ENCODE data around the gene PDGFD. TPM values are rescaled to one million over a fixed set of nuclear protein-coding genes. Genes with fewer than 3 reads are reported as not detected.

PDGFD gene
- total and polyA plus RNA-seq, 2 donors (not counting 1 experiment from before 2014, with no cell fraction given) = 0.07 to 0.71 TPM

DNA sequence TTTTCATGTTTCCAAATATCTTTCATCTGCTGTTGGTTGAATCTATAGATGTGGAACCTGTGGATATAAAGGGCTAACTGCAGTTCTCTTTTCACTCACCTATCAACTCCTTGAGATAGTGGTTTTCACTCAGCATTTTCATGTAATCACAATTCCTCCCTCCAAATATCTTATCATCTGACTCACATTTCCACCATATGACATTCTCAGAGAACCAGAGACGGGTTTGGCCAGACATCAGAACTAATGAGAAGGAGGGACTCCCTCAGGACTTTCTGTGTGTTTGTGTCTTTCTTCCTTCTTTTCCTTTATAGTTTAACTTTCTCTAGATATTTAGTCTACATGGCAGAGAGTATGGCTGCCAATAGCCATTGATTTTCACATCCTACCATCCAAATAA is 262.3 kb downstream of the PDGFD start:
- CTCF ChIA-PET = no interaction called here
- no peak overlapping the region for H3K4me3 ChIP-seq (ENCODE audit: control extremely low read depth in 1 of 5, extremely low read depth in 1 of 5, insufficient read depth in 1 of 5, low read depth in 2 of 5, low read length in 4 of 5)
- Mint-ChIP-seq H3K27me3 (no peaks in the 10 kb centered on the region), H3K9me3 (ENCODE audit: insufficient read depth) (no peaks in the 10 kb centered on the region), H3K4me3 (no peak overlapping the region), H3K4me1 (peaks cover 32% of the 10 kb centered on the region), H3K27ac (no peak overlapping the region)
- no peak overlapping the region for H3K9ac ChIP-seq (ENCODE audit: low read length)
- H3K9me3 ChIP-seq (ENCODE audit: control extremely low read depth in 1 of 3, control insufficient read depth in 2 of 3, insufficient read depth in 1 of 3, low read length in 2 of 3) = no peaks in the 10 kb centered on the region
- H2AFZ ChIP-seq (ENCODE audit: insufficient read depth, low read depth, low read length, poor library complexity, severe bottlenecking) = no peak overlapping the region
- POLR2A ChIA-PET = no interaction called here
- H3K27me3 ChIP-seq (replicated peaks in 1 of 4; ENCODE audit: control extremely low read depth in 1 of 4, control insufficient read depth in 3 of 4, insufficient read depth in 4 of 4, low read length in 3 of 4) = no peaks in the 10 kb centered on the region
- H4K20me1 ChIP-seq (ENCODE audit: control insufficient read depth, insufficient read depth, low read length, poor library complexity, severe bottlenecking) = no peaks in the 10 kb centered on the region
- intact Hi-C loops (cut with micrococcal nuclease) = no loop called here
- no peaks in the 10 kb centered on the region for H3K36me3 ChIP-seq (replicated peaks in 1 of 2; ENCODE audit: control extremely low read depth in 1 of 2, control insufficient read depth in 1 of 2, extremely low read depth in 1 of 2, insufficient read depth in 2 of 2, low read length in 1 of 2)
- no peak overlapping the region for H3K27ac ChIP-seq (ENCODE audit: low read length in 2 of 2)
- ATAC-seq (ENCODE audit: low read depth) (no peak), DNase-seq (no peak)
- peaks cover 56 to 58% of the 10 kb centered on the region in 2 donors for H3K4me1 ChIP-seq (ENCODE audit: control insufficient read depth in 2 of 2, insufficient read depth in 2 of 2, low read length in 2 of 2)
- no peak overlapping the region for H3K4me2 ChIP-seq (replicated peaks; ENCODE audit: low read depth, low read length, poor library complexity, severe bottlenecking)
- WGBS (ENCODE audit: insufficient coverage) = no CpG with 5 or more reads among the region's 1 CpG
- TF ChIP-seq EZH2 (IDR thresholded peaks at IDR 0.05; ENCODE audit: borderline replicate concordance, insufficient read depth, low read depth, low read length, poor library complexity, severe bottlenecking) = no peak
- TF ChIP-seq, protein P1, sequence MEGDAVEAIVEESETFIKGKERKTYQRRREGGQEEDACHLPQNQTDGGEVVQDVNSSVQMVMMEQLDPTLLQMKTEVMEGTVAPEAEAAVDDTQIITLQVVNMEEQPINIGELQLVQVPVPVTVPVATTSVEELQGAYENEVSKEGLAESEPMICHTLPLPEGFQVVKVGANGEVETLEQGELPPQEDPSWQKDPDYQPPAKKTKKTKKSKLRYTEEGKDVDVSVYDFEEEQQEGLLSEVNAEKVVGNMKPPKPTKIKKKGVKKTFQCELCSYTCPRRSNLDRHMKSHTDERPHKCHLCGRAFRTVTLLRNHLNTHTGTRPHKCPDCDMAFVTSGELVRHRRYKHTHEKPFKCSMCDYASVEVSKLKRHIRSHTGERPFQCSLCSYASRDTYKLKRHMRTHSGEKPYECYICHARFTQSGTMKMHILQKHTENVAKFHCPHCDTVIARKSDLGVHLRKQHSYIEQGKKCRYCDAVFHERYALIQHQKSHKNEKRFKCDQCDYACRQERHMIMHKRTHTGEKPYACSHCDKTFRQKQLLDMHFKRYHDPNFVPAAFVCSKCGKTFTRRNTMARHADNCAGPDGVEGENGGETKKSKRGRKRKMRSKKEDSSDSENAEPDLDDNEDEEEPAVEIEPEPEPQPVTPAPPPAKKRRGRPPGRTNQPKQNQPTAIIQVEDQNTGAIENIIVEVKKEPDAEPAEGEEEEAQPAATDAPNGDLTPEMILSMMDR (IDR thresholded peaks at IDR 0.05) = no peak
- no peaks in the 10 kb centered on the region for H3K79me2 ChIP-seq (ENCODE audit: control insufficient read depth, insufficient read depth, low read length)

DNA sequence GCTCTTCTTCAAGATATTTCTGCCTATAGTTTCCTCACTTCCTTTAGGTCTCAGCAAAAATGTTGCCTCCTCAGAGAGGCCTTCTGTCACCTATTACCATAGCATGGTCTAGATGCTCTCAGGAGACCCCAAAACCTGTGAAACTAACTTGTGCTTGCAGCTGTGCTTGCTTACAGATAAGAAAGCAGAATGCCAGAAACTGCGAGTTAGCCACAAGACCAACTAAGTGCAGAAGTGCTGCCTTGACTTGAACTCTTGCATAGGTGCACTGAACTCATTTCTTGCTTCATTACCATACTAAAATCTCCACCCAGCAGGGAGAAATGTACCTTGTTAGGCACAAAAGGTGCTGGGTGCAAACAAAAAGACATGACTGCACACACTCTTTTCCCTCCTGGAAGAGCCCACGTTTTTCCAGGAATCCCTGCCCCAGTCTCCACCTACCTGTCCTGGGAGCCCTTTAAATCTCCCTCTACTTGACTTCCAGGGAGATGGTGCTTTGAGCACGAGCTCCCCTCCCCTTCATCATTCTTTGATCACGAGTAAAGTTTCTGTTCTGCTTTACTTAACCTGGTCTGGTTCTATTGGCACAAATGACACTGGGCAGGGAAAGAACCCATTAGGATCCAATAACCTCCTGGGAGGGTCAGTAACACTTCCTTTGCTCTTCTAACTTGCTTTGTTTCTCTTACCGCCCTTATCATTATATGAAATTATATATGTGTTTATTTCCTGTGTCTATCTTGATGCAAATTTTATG is 265.2 kb downstream of the PDGFD start:
- H3K9me3 ChIP-seq (ENCODE audit: control extremely low read depth in 1 of 3, control insufficient read depth in 2 of 3, insufficient read depth in 1 of 3, low read length in 2 of 3) = no peaks in the 10 kb centered on the region
- H3K79me2 ChIP-seq (ENCODE audit: control insufficient read depth, insufficient read depth, low read length) = no peaks in the 10 kb centered on the region
- CTCF ChIA-PET = no interaction called here
- peak overlapping the region; percentile 33 for H3K4me3 Mint-ChIP-seq
- peaks cover 5% of the 10 kb centered on the region for H3K27me3 Mint-ChIP-seq
- intact Hi-C loops (cut with micrococcal nuclease) = no loop called here
- peaks cover 28% of the 10 kb centered on the region for H3K4me1 Mint-ChIP-seq
- no peak overlapping the region for H3K27ac Mint-ChIP-seq
- H2AFZ ChIP-seq (ENCODE audit: insufficient read depth, low read depth, low read length, poor library complexity, severe bottlenecking) = no peak overlapping the region
- no peak overlapping the region for H3K4me3 ChIP-seq (ENCODE audit: control extremely low read depth in 1 of 5, extremely low read depth in 1 of 5, insufficient read depth in 1 of 5, low read depth in 2 of 5, low read length in 4 of 5)
- H3K27me3 ChIP-seq (replicated peaks in 1 of 4; ENCODE audit: control extremely low read depth in 1 of 4, control insufficient read depth in 3 of 4, insufficient read depth in 4 of 4, low read length in 3 of 4) = peaks cover 0 to 3% (median 0%) of the 10 kb centered on the region in 4 experiments
- H3K36me3 ChIP-seq (replicated peaks in 1 of 2; ENCODE audit: control extremely low read depth in 1 of 2, control insufficient read depth in 1 of 2, extremely low read depth in 1 of 2, insufficient read depth in 2 of 2, low read length in 1 of 2) = no peaks in the 10 kb centered on the region
- peaks cover 34 to 39% of the 10 kb centered on the region in 2 donors for H3K4me1 ChIP-seq (ENCODE audit: control insufficient read depth in 2 of 2, insufficient read depth in 2 of 2, low read length in 2 of 2)
- H3K27ac ChIP-seq (ENCODE audit: low read length in 2 of 2) = no peak overlapping the region
- peak; percentile 54 for ATAC-seq (ENCODE audit: low read depth)
- no peak for TF ChIP-seq EZH2 (IDR thresholded peaks at IDR 0.05; ENCODE audit: borderline replicate concordance, insufficient read depth, low read depth, low read length, poor library complexity, severe bottlenecking)
- TF ChIP-seq, protein P1 (IDR thresholded peaks at IDR 0.05) = no peak
- no peaks in the 10 kb centered on the region for H3K9me3 Mint-ChIP-seq (ENCODE audit: insufficient read depth)
- 28% methylated on average over 3 of the region's 5 CpGs for WGBS (ENCODE audit: insufficient coverage)
- POLR2A ChIA-PET = no interaction called here
- H3K4me2 ChIP-seq (replicated peaks; ENCODE audit: low read depth, low read length, poor library complexity, severe bottlenecking) = peak overlapping the region; percentile 37
- no peak overlapping the region for H3K9ac ChIP-seq (ENCODE audit: low read length)
- no peaks in the 10 kb centered on the region for H4K20me1 ChIP-seq (ENCODE audit: control insufficient read depth, insufficient read depth, low read length, poor library complexity, severe bottlenecking)
- DNase-seq = peak; percentile 44

Data from B cell (primary cell).